Fibroblast of upper back skin (primary cell): ENCODE measurements around the gene FGF9.

Source experiments
- DNase-seq: peaks from one replicate; pipeline ENCODE4 v3.0.0-alpha.2; 2013

Gene FGF9

GRCh38 chr13:21675095-21675991, 4.5 kb downstream of the FGF9 start:
- DNase-seq, result no peak

GRCh38 chr13:21676611-21677021, 5.7 kb downstream of the FGF9 start:
- DNase-seq, result no peak

GRCh38 chr13:21677075-21677623, 6.3 kb downstream of the FGF9 start:
- DNase-seq, result no peak

- DNase-seq, result peak; percentile 66
These were observed 12.3 kb downstream of the FGF9 start for GRCh38 chr13:21683034-21683733.

GRCh38 chr13:21684576-21684975, 13.7 kb downstream of the FGF9 start:
- DNase-seq, result no peak

- no peak for DNase-seq
These were observed 14.7 kb downstream of the FGF9 start for GRCh38 chr13:21685485-21686064.

GRCh38 chr13:21686751-21687391, 16.0 kb downstream of the FGF9 start:
- no peak for DNase-seq

- DNase-seq, result no peak
These were observed 17.2 kb downstream of the FGF9 start for GRCh38 chr13:21688056-21688455.

- no peak for DNase-seq
These were observed 18.2 kb downstream of the FGF9 start for GRCh38 chr13:21689097-21689496.

- no peak for DNase-seq
These were observed 20.1 kb downstream of the FGF9 start for GRCh38 chr13:21690955-21691354.

GRCh38 chr13:21691500-21691899, 20.6 kb downstream of the FGF9 start:
- DNase-seq, result no peak

GRCh38 chr13:21691928-21692327, 21.1 kb downstream of the FGF9 start:
- DNase-seq, result no peak

- no peak for DNase-seq
These were observed 24.0 kb downstream of the FGF9 start for GRCh38 chr13:21694831-21695230.

- no peak for DNase-seq
These were observed 24.7 kb downstream of the FGF9 start for GRCh38 chr13:21695546-21695945.

- no peak for DNase-seq
These were observed 26.1 kb downstream of the FGF9 start for GRCh38 chr13:21696865-21697448.

- DNase-seq, result no peak
These were observed 28.2 kb downstream of the FGF9 start for GRCh38 chr13:21698817-21699679.

- no peak for DNase-seq
These were observed 30.6 kb downstream of the FGF9 start for GRCh38 chr13:21701460-21701859.

GRCh38 chr13:21703846-21704245, 33.0 kb downstream of the FGF9 start:
- DNase-seq, result no peak

GRCh38 chr13:21707586-21707985, 36.7 kb downstream of the FGF9 start:
- no peak for DNase-seq

GRCh38 chr13:21709697-21710096, 38.8 kb downstream of the FGF9 start:
- DNase-seq, result no peak

- DNase-seq, result no peak
These were observed 39.3 kb downstream of the FGF9 start for GRCh38 chr13:21710163-21710562.

GRCh38 chr13:21717817-21718216, 46.9 kb downstream of the FGF9 start:
- DNase-seq, result no peak
